K562 (cell line): ENCODE results near the gene HPSE2. TPM values are rescaled to one million over a fixed set of nuclear protein-coding genes. Genes with fewer than 3 reads are reported as not detected.
A peak's percentile ranks its signal among the peaks of the same experiment; 100 is the strongest.

Experiments
- ATAC-seq: fragments of 200-7000 bp; cut with Tn5 transposase; 3 replicates; pipeline ENCODE4 v1.9.1; 2020; ENCODE audit warnings: moderate library complexity
- BruUV-seq: library from RNA; stranded (reverse); fragments of 400-500 nt; replicated peaks from 2 replicates; lab custom pipeline; 2021; lab: Mats Ljungman, UMichigan
- CTCF ChIA-PET: fragments of 300-600 bp; formaldehyde crosslinking; extraction: SDS; loops from one replicate; lab custom pipeline; 2021; ENCODE audit warnings: low intra/inter-chr PET ratio; lab: Yijun Ruan, JAX
- POLR2A ChIA-PET: fragments of 300-600, 350-650 bp; sonication (Branson Sonifier 250); formaldehyde crosslinking; extraction: SDS; loops from one replicate; lab custom pipeline; 2021; ENCODE audit warnings: antibody characterized with exemption, inconsistent platforms; lab: Yijun Ruan, JAX
- DNase-seq, 4 experiments: peaks; one replicate each; pipeline versions ENCODE4 v3.0.0 to v3.0.0-alpha.2; 2011 to 2018; ENCODE audit warnings: low spot score in 3 of 4, mixed read lengths in 3 of 4; ENCODE audit errors: extremely low read depth in 1 of 4
- FAIRE-seq: peaks from 2 replicates; lab custom pipeline; 2011; peaks lifted over from hg19 to GRCh38; lab: Jason Lieb, UNC
- H2AFZ ChIP-seq: 2 replicates; pipeline ENCODE4 v1.6.0; 2011; ENCODE audit warnings: low read depth, low read length, control low read depth, inconsistent platforms
- H3K27ac ChIP-seq: fragments of 200-600 bp; 3 replicates; pipeline ENCODE4 v1.8.0; 2011; ENCODE audit warnings: low read depth, mild to moderate bottlenecking, control low read depth, inconsistent platforms, low read length, moderate library complexity, mixed read lengths; ENCODE audit errors: extremely low read depth
- H3K27me3 ChIP-seq, 2 experiments: fragments of 300-600 bp in 1 of 2; 2 replicates in 1 of 2; 3 replicates in 1 of 2; pipeline versions ENCODE4 v1.6.0 to v1.8.0; 2011; ENCODE audit warnings: inconsistent platforms in 2 of 2, low read length in 2 of 2, mild to moderate bottlenecking in 1 of 2, mixed read lengths in 1 of 2, moderate library complexity in 1 of 2; ENCODE audit not compliant: control insufficient read depth in 2 of 2, insufficient read depth in 2 of 2
- H3K36me3 ChIP-seq: fragments of 300-600 bp; 3 replicates; pipeline ENCODE4 v1.8.0; 2011; ENCODE audit warnings: mild to moderate bottlenecking, low read length, inconsistent platforms; ENCODE audit not compliant: control insufficient read depth, insufficient read depth
- H3K4me1 ChIP-seq, 2 experiments: fragments of 200-600 bp in 1 of 2; replicated peaks in 1 of 2; 2 replicates in 1 of 2; 3 replicates in 1 of 2; pipeline versions ENCODE4 v1.5.1 to v1.8.0; 2011; ENCODE audit warnings: inconsistent platforms in 2 of 2, low read length in 2 of 2, mild to moderate bottlenecking in 1 of 2, mixed read lengths in 1 of 2, moderate library complexity in 1 of 2; ENCODE audit not compliant: control insufficient read depth in 2 of 2, insufficient read depth in 2 of 2
- H3K4me2 ChIP-seq: 2 replicates; pipeline ENCODE4 v1.6.1; 2011; ENCODE audit warnings: low read length, control low read depth, inconsistent platforms, mixed read lengths; ENCODE audit not compliant: insufficient read depth
- H3K4me3 ChIP-seq: fragments of 200-600 bp; sonication (generic), shearing (Covaris generic); 2 replicates; pipeline ENCODE4 v1.5.1; 2016; ENCODE audit warnings: control low read depth, inconsistent platforms
- H3K79me2 ChIP-seq: fragments of 200-600 bp; 3 replicates; pipeline ENCODE4 v1.8.0; 2011; ENCODE audit warnings: low read length, inconsistent platforms; ENCODE audit not compliant: control insufficient read depth, insufficient read depth
- H3K9ac ChIP-seq, 2 experiments: 2 replicates each; pipeline versions ENCODE4 v1.6.0 to v1.6.1; 2011; ENCODE audit warnings: low read depth in 2 of 2, low read length in 2 of 2, control low read depth in 1 of 2, inconsistent platforms in 1 of 2, mild to moderate bottlenecking in 1 of 2, mixed read lengths in 1 of 2; ENCODE audit not compliant: insufficient read depth in 1 of 2
- H3K9me1 ChIP-seq: one replicate; pipeline ENCODE4 v1.6.0; 2011; ENCODE audit warnings: inconsistent platforms, mild to moderate bottlenecking, low read length, moderate library complexity; ENCODE audit not compliant: control insufficient read depth, insufficient read depth
- H3K9me3 ChIP-seq: replicated peaks from 2 replicates; pipeline ENCODE4 v1.5.1; 2011; ENCODE audit warnings: low read depth, low read length, inconsistent platforms; ENCODE audit not compliant: control insufficient read depth, insufficient read depth
- H4K20me1 ChIP-seq: replicated peaks from 2 replicates; pipeline ENCODE4 v1.6.1; 2011; ENCODE audit warnings: low read length, inconsistent platforms, mixed read lengths; ENCODE audit not compliant: control insufficient read depth, insufficient read depth
- ARID1B ChIP-seq: fragments of 450-650 bp; IDR thresholded peaks from 2 replicates; pipeline ENCODE4 v1.6.1; 2016; ENCODE audit warnings: antibody characterized with exemption, mild to moderate bottlenecking, inconsistent platforms
- ATF7 ChIP-seq: fragments of 450-650 bp; IDR thresholded peaks from 2 replicates; pipeline ENCODE4 v1.7.1; 2014; ENCODE audit warnings: mild to moderate bottlenecking, moderate library complexity
- BACH1 ChIP-seq: fragments of 200-800 bp; sonication (Bioruptor generic); IDR thresholded peaks from 2 replicates; pipeline ENCODE4 v1.6.1; 2016; ENCODE audit warnings: missing genetic modification characterization, missing compliant biosample characterization
- BRCA1 ChIP-seq, 2 experiments: fragments of 450-650 bp in 1 of 2; sonication (generic) in 1 of 2; formaldehyde crosslinking in 1 of 2; IDR thresholded peaks; 2 replicates each; pipeline versions ENCODE4 v1.5.0 to v1.6.1; 2017 to 2020; ENCODE audit warnings: mild to moderate bottlenecking in 1 of 2, missing genetic modification reagents in 1 of 2
- BRD4 ChIP-seq: fragments of 200-600 bp; sonication (generic); IDR thresholded peaks from 2 replicates; pipeline ENCODE4 v1.6.1; 2017; ENCODE audit warnings: inconsistent platforms
- CBFA2T2 ChIP-seq: fragments of 450-650 bp; conservative IDR thresholded peaks from 2 replicates; pipeline ENCODE4 v1.6.1; 2017; ENCODE audit warnings: mild to moderate bottlenecking
- CBFA2T3 ChIP-seq: fragments of 450-650 bp; IDR thresholded peaks from 2 replicates; pipeline ENCODE4 v1.6.1; 2017
- CTBP1 ChIP-seq: fragments of 450-650 bp; IDR thresholded peaks from 2 replicates; pipeline ENCODE4 v1.6.1; 2016; ENCODE audit warnings: borderline replicate concordance
- ETS1 ChIP-seq: conservative IDR thresholded peaks from 2 replicates; pipeline ENCODE4 v1.6.1; 2011; ENCODE audit warnings: low read depth, mild to moderate bottlenecking, low read length; ENCODE audit not compliant: control insufficient read depth
- IRF1 ChIP-seq: sonication (generic); formaldehyde crosslinking; IDR thresholded peaks from 2 replicates; pipeline ENCODE4 v1.8.0; 2022; ENCODE audit warnings: missing genetic modification reagents, mild to moderate bottlenecking, borderline replicate concordance
- MTA3 ChIP-seq: fragments of 450-650 bp; formaldehyde crosslinking; IDR thresholded peaks from 2 replicates; pipeline ENCODE4 v1.6.1; 2017; ENCODE audit warnings: mild to moderate bottlenecking, borderline replicate concordance
- NCOA1 ChIP-seq: fragments of 450-650 bp; IDR thresholded peaks from 2 replicates; pipeline ENCODE4 v1.6.1; 2016; ENCODE audit warnings: low read depth
- NR1H2 ChIP-seq: sonication (generic); formaldehyde crosslinking; IDR thresholded peaks from 2 replicates; pipeline ENCODE4 v1.4.0; 2020; ENCODE audit warnings: mild to moderate bottlenecking, missing genetic modification reagents
- RAD51 ChIP-seq: fragments of 450-650 bp; IDR thresholded peaks from 2 replicates; pipeline ENCODE4 v1.7.1; 2016; ENCODE audit warnings: low read depth, mild to moderate bottlenecking, borderline replicate concordance
- RUNX1 ChIP-seq: sonication (generic); IDR thresholded peaks from 2 replicates; pipeline ENCODE4 v1.6.1; 2016; ENCODE audit warnings: antibody characterized with exemption, low read depth
- SFPQ ChIP-seq: fragments of 200-400 bp; formaldehyde crosslinking; IDR thresholded peaks from 2 replicates; pipeline ENCODE4 v1.6.1; 2017; ENCODE audit warnings: mild to moderate bottlenecking, low read depth, low read length, moderate library complexity
- SMAD2 ChIP-seq: fragments of 150-350 bp; IDR thresholded peaks from 2 replicates; pipeline ENCODE4 v1.6.1; 2014; ENCODE audit warnings: low read depth, mild to moderate bottlenecking, low read length
- SMAD3 ChIP-seq: fragments of 450-650 bp; formaldehyde crosslinking; conservative IDR thresholded peaks from 2 replicates; pipeline ENCODE4 v1.4.0; 2020; ENCODE audit warnings: mild to moderate bottlenecking
- SOX6 ChIP-seq: fragments of 450-650 bp; IDR thresholded peaks from 2 replicates; pipeline ENCODE4 v1.6.1; 2014; ENCODE audit warnings: mild to moderate bottlenecking
- TAL1 ChIP-seq: fragments of 450-650 bp; IDR thresholded peaks from 2 replicates; pipeline ENCODE4 v1.6.1; 2016; ENCODE audit warnings: mild to moderate bottlenecking
- TCF3 ChIP-seq: sonication (generic); formaldehyde crosslinking; IDR thresholded peaks from 2 replicates; pipeline ENCODE4 v1.4.0; 2020; ENCODE audit warnings: mild to moderate bottlenecking, missing genetic modification reagents
- WGBS: fragments of 100-300 bp; shearing (Covaris generic); methylation state at CpG from one replicate; pipeline ENCODE4 v1.1.6; 2016; ENCODE audit warnings: low coverage, mixed read lengths; ENCODE audit not compliant: insufficient coverage; ENCODE audit errors: missing lambda C conversion rate; 5-methylcytosine and 5-hydroxymethylcytosine counted together
- in situ Hi-C: fragments of 300-500 bp; cut with MboI; formaldehyde crosslinking; loops from 4 replicates; pipeline ENCODE4 v1.15.0; 2018; ENCODE audit warnings: inconsistent platforms, mixed read lengths
- intact Hi-C: fragments of 100-400 bp; cut with micrococcal nuclease; formaldehyde crosslinking; loops from 2 replicates; pipeline ENCODE4 v1.14.2; 2022
- polyA plus RNA-seq, 8 experiments: library from polyadenylated mRNA; depleted of rRNA in 4 of 8; stranded (reverse) in 5 of 8; unstranded in 3 of 8; fragments of >200 nt; fragmentation: Nextera tagmentation in 2 of 8; fragmentation: Illumina TruSeq in 1 of 8; extraction: Ambion mirVana in 2 of 8; extraction: Trizol in 1 of 8; gene quantifications; 2 replicates each; pipeline versions ENCODE4 v1.2.1 to v1.2.3, GENCODE V29; 2011 to 2014; ENCODE audit warnings: inconsistent platforms in 1 of 8, missing spikeins in 1 of 8
- total RNA-seq, 7 experiments: library from RNA; depleted of rRNA in 6 of 7; stranded (reverse); fragments of >200 nt in 6 of 7; fragmentation: Illumina TruSeq in 2 of 7; extraction: Trizol in 2 of 7; gene quantifications; 2 replicates each; pipeline versions ENCODE4 v1.2.1 to v1.2.3, GENCODE V29; 2011 to 2021; ENCODE audit warnings: low replicate concordance in 1 of 7

HPSE2 gene
- total and polyA plus RNA-seq, 9 of the 15 experiments (the other 6 are each of a cell fraction or from before 2014, with no cell fraction given), result 0.03 to 0.10 (median 0.04) TPM; not detected in 2

- H3K79me2 ChIP-seq, result no peaks in the 10 kb centered on the region
- ChIA-PET CTCF (no interaction called here), POLR2A (no interaction called here)
- TF ChIP-seq SFPQ (no peak), TAL1 (peak; percentile 23; the same call in 1 of the 2 replicates), SMAD2 (no peak), NR1H2 (CRISPR knock-in tag) (no peak), ETS1 (no peak), RAD51 (no peak), IRF1 (CRISPR knock-in tag) (no peak), BACH1 (no peak), RUNX1 (no peak), MTA3 (no peak), TCF3 (CRISPR knock-in tag) (peak; percentile 64), CBFA2T3 (peak; percentile 62), NCOA1 (no peak), ATF7 (0 out of 2 replicates have a peak, but pooled peaks have one; percentile 13), SMAD3 (no peak), SOX6 (0 out of 2 replicates have a peak, but pooled peaks have one; percentile 16), CBFA2T2 (peak; percentile 18; the same call in 1 of the 2 replicates), BRD4 (no peak), CTBP1 (peak; percentile 39; the same call in 1 of the 2 replicates), BRCA1 (IDR thresholded peaks at IDR 0.05) (no peak), BRCA1 (CRISPR knock-in tag; IDR thresholded peaks at IDR 0.05) (no peak), ARID1B (peak; percentile 65)
These were observed 777.9 kb downstream of the HPSE2 start for GRCh38 chr10:98457721-98458120.

More at GRCh38 chr10:98457721-98458120, 777.9 kb downstream of the HPSE2 start:
- peak overlapping the region in 1 of 2 experiments; percentile 49; a peak in 1 of 4 replicates for H3K9ac ChIP-seq
- intact Hi-C loops, result no loop called here
- no peaks in the 10 kb centered on the region for H3K27me3 ChIP-seq
- FAIRE-seq (peak; percentile 69), DNase-seq (peak in 2 of 4 experiments; percentile 25 to 66), ATAC-seq (no peak)
- H2AFZ ChIP-seq, result peak overlapping the region; percentile 43
- WGBS, result 0% methylated on average over 6 of the region's 8 CpGs
- peak overlapping the region; percentile 54 for H3K4me2 ChIP-seq
- no peak overlapping the region for H3K27ac ChIP-seq
- H3K9me1 ChIP-seq, result no peaks in the 10 kb centered on the region
- H3K4me3 ChIP-seq, result no peak overlapping the region
- H3K4me1 ChIP-seq, result peaks cover 31 to 55% of the 10 kb centered on the region in 2 experiments
- no peaks in the 10 kb centered on the region for H4K20me1 ChIP-seq
- no peaks in the 10 kb centered on the region for H3K9me3 ChIP-seq
- H3K36me3 ChIP-seq, result no peaks in the 10 kb centered on the region
- no TSS peak for BruUV-seq
- in situ Hi-C loops, result no loop called here
